ENCODE data around the gene ARFRP1.

GRCh38 chr20:63747622-63748069, 39.9 kb upstream of the ARFRP1 start:
- TF ChIP-seq, protein P1, sequence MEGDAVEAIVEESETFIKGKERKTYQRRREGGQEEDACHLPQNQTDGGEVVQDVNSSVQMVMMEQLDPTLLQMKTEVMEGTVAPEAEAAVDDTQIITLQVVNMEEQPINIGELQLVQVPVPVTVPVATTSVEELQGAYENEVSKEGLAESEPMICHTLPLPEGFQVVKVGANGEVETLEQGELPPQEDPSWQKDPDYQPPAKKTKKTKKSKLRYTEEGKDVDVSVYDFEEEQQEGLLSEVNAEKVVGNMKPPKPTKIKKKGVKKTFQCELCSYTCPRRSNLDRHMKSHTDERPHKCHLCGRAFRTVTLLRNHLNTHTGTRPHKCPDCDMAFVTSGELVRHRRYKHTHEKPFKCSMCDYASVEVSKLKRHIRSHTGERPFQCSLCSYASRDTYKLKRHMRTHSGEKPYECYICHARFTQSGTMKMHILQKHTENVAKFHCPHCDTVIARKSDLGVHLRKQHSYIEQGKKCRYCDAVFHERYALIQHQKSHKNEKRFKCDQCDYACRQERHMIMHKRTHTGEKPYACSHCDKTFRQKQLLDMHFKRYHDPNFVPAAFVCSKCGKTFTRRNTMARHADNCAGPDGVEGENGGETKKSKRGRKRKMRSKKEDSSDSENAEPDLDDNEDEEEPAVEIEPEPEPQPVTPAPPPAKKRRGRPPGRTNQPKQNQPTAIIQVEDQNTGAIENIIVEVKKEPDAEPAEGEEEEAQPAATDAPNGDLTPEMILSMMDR (conservative IDR thresholded peaks at IDR 0.05; ENCODE audit: low read depth in 2 of 2), result no peak
- TF ChIP-seq JUNB (IDR thresholded peaks at IDR 0.05; ENCODE audit: unreplicated experiment) (no peak), CREB1 (CRISPR knock-in tag; IDR thresholded peaks at IDR 0.05; ENCODE audit: low read depth) (no peak), EZH2 (IDR thresholded peaks at IDR 0.05; ENCODE audit: low read depth, unreplicated experiment) (no peak)
